SIG-M5 treated with dmso at 0.1 percent for 504 hours (cell line): ENCODE results near the gene CD82.

Source experiments
- DNase-seq: peaks from one replicate; lab custom pipeline; 2025; ENCODE audit not compliant: unreplicated experiment; lab: John Stamatoyannopoulos, UW

Gene CD82

DNA sequence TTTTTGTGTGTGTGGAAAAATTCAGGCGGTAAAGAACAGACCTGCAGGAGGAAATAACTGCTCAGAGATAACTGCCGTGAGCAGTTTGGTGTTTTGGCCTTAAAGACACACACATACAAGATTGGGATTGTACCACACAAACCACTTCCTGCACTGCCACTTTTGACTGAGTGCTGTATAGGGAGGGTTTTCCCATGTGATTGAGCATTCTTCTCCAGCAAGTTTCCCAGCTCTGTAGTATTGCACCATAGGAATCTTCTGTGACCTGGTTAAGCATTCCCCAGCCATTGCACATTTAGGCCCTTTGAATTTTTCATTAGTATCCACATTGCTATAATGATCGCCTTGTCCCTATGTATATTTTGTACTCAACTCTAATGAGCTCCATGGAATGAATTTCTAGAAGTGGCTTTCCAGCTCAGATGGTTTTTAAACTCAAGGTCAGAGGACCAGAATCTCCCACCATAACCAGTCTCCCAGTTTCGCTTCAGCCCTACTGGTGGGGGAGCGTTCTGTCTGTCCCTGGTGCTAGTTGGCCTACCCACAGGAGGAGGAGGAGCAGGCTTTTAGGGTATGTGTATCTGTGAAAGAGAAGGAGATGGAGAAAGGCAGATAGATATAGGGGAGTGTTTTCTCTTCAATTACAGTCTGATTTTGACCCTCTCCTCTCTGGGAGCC lies 9.3 kb downstream of the CD82 start:
- DNase-seq, result no peak

DNA sequence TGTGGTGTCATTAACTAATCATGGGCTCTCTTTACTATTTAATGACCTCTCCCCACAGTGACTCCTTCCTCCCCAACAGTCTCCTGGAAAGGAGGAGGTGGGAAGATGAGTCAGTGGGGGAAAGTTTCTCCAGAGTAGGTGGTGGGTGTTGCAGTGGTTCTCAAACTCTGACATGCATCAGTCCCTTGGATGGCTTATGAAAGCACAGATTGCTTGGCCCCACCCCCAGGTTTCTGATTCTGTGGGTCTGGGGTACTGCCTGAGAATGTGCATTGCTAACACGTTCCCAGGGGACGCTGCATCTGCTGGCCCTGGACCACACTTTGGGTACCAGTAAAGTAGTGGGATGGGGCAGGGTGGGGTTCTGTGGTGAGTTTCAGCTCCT lies 9.8 kb downstream of the CD82 start:
- DNase-seq, result no peak

GRCh38 chr11:44575962-44576361 lies 10.5 kb downstream of the CD82 start:
- no peak for DNase-seq

DNA sequence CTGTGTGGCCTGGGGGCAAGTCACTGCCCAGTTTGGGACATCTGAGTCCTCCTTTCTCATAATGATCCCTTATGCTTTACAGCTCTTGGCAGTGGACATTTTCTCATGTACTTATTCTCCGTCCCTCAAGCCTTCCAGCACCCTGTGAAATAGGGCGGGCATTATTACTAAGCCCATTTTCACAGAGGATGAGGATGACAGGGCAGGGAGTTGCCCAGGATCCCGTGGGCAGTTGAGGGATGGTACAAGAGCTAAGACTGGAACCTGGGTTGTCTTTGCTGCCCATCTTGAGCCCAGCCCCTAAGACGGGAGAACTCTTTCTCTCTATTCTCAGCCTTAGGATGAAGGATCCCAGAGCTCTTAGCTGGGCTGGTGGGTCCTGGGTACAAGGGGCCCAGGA lies 11.2 kb downstream of the CD82 start:
- DNase-seq, result no peak

- DNase-seq, result no peak
Measured at GRCh38 chr11:44577231-44577830, 11.9 kb downstream of the CD82 start.

DNA sequence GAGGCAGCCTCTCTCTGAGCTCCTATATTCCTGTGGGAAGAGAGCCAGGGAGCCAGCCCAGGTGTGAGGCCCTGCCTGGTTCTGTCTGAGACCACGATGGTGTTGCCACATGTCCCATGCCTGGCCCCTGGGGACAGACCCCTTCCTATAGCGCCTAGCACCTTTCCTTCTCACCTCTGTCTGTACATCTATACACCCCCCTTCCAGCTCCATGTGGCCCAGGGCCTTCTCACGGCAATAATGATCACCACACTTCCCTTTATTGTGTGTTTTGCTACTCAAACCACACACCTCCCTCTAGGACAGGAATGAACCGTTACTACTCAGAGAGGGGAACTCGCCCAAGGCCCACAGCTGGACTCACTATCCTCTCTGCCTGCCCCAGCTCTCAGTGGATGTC lies 12.8 kb downstream of the CD82 start:
- no peak for DNase-seq

- no peak for DNase-seq
Measured at GRCh38 chr11:44579302-44579761, 13.9 kb downstream of the CD82 start.

DNA sequence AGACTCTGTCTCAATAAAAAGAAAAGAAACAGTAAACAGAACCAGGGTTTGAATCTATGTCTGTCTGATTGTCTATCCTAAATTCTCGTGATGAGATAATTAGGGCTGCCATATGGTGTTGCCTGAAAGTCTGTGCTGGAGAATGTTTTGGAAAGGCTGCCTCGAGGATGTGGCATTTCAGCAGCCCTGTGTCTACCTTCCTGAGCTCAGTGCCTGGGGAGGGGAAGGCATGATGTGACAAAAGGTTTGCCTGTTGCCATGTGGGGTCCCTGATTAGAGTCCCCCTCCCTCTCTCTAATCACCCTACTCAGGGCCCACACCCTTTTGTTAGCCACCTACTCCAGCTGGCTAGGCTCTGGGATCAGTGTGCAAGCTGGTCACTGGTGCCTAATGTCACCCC lies 15.2 kb downstream of the CD82 start:
- no peak for DNase-seq

- DNase-seq, result no peak
Measured at GRCh38 chr11:44581246-44581645, 15.8 kb downstream of the CD82 start.

DNA sequence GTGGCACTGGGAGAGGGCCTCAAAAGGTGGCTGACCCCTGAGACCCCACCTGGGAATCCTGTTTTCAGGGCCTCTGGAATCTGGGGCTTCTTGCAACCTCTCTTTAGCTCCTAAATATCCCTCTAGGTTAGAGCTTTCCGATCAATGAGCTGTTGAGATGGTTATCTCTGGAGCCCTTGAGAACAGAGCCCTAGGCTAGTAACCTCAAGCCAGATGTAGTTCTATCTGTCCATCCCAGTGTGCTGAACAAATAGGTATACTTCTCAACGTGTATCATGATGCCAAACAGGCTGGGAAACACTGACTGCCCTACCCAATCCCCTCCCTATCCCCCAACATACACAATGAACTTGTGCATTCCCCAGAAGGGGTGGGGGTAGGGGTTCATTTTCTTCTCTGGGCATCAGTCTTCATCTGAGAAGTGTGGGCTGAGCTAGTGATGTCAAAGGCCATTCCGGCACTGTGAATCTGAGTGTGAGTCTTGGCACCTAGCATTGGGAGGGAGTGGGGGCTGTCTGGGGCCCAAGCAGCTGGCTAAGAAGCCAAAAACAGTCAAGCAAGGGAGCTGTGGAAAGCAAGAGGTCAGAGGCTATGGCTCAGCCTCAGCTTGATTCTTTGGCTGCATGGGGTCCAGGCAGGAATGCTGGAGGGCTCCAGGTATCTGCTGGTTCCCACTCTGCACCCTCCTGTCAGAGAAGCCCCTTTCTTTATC lies 17.3 kb downstream of the CD82 start:
- no peak for DNase-seq

DNA sequence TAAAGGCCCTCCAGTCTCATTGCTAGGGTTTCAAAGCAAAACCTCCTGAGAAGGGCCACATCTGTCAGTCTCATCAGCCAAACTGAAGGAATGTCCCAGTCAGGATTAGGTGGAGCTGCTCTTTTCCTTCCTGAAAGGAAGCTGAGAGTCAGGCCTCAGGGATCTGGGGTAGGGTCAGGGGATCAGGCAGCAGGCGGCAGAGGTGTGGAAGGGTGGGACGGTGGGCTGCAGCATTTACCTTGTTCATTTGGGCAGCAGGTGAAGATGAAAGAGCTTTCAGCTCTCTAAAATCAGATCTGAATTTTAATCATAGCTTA lies 17.8 kb downstream of the CD82 start:
- DNase-seq, result no peak

DNA sequence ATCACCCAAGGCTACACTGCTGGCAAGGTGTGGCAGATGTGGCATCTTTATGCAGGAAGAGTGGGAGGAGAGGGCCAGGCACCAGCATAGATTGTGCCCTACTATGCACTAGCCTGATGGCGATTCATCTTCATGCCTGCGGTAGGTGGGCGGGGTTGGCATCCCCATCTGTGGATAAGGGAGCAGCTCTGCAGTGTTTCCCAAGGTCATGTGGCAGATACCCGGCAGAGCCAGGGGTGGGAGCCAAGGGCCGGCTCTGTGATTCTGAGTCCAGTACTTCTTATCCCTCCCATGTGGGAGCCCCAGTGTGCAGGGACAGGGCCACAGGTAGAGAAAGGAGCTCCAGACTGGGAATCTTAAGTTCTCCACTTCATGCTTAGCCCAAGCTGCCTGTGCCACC lies 20.0 kb downstream of the CD82 start:
- DNase-seq, result no peak

DNA sequence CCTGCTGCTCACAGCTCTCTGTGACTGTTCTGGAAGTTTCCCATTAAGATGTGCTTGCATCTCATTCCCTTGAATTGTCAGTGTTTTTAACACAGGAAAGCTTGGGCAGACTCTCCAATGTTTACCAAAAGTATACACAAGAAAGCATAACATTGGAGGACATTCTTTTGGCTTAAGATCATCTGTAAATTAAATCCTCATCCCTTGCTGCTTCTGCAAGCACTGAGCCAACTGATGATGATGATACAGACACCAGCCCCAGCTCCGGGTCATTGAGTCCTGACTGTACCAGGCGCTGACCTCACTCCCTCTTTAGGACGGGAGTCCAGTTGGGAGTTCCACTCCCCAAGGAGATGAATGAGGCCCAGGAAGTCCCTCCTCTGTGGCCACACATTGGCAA lies 23.8 kb downstream of the CD82 start:
- no peak for DNase-seq

DNA sequence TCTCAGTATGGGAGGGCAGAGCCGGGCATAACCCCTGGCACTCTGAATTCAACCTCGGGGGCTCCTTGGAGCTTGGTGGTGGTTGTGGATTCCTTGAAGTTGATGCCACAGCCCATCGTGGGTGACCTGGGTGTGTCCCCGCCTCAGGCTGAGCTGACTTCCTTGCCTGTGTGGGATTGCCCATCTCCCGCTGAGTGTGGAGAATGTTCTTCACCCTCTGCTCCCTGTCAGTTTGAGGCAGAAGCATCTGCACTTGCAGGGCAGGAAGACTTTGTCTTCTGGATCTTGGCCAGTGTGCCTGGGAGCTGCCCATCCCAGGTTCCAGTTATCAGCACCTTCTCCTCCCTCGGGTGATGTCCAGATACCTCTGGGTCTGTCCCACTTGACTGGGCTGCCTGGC lies 25.3 kb downstream of the CD82 start:
- DNase-seq, result no peak

DNA sequence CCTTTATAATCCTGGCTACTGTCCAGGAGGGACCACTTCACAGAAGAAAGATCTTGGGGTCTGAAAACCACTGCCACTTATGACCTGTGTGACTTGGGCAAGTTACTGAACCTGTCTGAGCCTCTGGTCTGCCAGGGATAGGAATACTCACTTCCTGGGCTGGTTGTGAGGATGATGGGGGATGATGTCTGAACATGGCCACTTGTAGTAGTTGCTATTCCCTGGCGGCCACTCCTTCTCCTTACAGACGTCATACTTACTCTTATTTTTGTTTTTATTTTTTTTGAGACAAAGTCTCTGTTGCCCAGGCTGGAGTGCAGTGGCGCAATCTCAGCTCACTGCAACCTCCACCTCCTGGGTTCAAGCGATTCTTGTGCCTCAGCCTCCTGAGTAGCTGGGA lies 26.1 kb downstream of the CD82 start:
- DNase-seq, result no peak

DNA sequence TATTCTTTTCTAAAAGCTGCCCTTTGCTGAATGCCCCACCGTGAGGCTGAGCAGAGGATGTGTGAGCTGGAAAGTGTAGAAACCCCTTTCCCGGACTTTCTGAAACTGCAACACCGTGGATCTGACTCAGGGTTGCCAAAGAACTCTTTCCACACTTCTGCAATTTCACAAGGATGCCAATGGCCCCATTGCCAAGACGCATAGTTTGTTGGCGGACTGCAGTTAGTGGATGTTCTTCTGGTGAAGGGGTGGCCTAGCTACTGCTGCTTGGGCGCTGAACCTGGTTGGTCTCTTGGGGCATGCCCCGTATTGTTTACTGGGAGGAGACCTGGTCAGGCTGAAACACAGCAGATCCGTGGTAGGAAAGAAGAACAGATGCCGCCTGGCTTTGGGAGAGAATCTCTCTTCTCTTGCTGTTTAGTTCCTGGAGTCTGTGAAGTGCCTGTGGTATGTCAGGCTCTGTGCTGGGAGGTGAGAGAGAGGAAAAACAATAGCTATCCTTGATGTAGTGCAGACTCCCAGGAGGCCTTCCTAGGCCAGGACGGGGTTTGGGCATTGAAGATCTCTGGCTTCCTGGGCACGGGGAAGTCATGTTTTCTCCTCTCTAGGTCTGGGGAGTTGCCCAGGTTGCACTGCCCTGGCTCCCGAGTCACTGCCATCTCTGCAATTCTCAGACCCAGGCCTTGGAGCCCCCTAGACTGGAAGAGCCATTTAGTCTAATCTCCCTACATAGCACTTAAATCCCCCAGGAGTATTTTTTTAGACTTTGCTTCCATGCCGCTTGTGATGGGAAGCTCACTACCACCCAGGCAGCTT lies 26.9 kb downstream of the CD82 start:
- peak; percentile 74 for DNase-seq

- DNase-seq, result no peak
Measured at GRCh38 chr11:44593251-44593650, 27.8 kb downstream of the CD82 start.

DNA sequence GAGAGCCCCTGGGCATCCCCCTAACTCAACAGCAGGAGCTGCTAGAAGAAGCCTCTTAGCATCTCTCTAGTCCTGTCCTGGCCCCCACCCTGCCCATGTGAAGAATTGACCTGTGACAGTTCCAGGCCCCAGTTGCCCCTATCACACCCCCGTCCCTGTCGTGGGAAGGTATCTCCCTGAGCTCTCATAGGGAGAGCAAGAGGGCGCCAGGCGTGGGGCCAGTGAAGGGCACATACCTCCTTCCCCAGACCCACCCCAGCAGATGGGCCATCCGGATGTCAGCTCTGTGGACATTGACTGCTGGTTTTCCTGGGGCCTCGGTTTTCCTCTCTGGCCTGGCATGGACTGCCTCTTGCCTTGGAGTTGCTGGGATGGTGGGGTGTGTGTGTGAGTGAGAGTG lies 29.5 kb downstream of the CD82 start:
- no peak for DNase-seq

GRCh38 chr11:44595964-44596381 lies 30.5 kb downstream of the CD82 start:
- no peak for DNase-seq

DNA sequence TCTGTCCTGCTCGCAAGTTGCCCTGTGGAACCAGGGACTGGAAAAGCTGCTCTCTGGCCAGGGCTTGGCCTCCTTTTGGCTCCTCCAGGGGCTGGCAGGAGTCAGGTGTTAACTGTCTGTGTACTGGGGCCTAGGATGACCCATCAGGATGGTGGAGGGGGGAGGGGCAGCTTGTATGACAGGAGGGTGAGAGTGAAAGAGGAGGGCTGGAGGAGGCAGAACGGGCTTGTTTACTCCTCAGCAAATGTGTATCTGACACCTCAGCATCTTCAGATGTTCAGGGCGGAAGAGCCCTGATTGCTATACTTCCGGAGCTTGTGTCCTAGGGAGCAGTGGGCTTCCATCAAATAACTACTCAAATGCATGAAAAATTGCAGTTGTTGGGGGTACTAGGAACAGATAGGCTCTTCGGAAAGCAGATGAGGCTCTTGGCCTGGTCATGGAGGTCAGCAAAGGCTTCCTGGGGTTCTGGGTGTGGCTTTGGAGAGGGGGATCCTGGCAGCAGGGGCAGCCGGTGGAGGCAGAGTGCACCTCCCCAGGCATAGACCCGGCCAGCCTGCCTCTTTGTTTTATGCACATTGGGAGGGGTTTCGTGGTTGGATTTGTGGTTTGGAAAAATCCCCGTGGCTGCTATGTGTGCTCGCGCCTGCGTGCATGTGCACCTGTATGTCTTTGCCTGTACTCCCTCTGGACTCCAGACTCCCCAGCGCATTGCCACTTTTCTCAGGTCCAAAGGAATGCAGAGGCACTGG lies 31.2 kb downstream of the CD82 start:
- no peak for DNase-seq
